GM18861 (cell line): ENCODE results near the gene CDC6.

Experiments
- ATAC-seq: cut with Tn5 transposase; IDR thresholded peaks from one replicate; pipeline ENCODE4 v1.9.1; 2021; ENCODE audit not compliant: unreplicated experiment

CDC6 gene

DNA sequence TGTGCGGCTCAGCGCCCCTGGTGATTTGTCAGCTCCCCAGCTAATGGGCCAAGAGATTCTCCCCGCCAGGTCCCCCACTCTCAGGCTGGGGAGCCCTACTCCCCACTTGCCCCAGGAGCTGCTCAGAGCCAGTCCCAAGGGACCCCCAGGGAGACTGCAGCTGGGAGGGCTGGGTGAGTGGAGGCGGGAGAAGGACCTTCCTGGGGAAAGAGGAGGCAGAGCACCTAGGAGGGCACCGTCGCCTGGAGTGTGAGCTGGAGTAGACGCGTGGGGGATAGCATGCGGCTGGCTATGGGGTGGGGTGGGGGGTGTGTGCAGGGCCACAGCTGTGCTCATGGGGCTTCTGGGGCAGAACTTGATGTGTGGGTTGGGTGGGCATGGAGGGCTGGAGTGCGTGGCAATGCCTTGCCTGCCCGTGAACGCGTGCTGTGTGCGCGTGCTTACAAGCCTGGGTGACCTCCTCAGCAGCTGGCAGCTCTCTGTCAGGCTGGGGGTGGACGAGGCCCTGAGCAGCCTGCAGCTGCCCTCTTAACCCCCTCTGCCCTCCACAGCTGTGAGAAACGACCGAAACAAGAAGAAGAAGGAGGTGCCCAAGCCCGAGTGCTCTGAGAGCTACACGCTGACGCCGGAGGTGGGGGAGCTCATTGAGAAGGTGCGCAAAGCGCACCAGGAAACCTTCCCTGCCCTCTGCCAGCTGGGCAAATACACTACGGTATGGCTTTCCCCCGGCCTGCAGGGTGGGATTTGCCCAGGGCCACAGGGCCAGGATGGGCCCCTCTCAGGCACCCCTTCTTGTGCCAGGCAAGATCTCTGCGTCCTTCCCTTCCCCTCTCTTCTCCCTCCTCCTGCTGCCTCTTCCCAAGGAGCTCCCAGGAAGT, 63.9 kb downstream of the CDC6 start:
- ATAC-seq, result no peak

DNA sequence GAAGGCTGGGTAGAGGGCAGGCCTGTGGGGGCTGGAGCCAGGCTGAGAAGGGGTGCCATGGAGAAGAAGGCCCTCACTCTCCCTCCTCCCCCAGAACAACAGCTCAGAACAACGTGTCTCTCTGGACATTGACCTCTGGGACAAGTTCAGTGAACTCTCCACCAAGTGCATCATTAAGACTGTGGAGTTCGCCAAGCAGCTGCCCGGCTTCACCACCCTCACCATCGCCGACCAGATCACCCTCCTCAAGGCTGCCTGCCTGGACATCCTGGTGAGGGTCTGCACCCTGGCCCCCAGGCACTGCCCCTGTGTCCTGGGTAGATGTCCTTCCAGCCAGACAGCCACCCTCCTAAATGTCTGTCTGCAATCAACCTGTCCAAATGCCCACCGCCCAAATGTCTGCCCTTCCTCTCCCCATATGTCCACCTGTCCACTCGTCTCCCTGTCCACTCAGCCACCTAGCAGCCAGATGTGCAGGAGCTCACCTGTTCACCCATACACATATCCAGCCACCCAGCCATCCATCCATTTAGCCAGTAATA, 64.6 kb downstream of the CDC6 start:
- no peak for ATAC-seq

DNA sequence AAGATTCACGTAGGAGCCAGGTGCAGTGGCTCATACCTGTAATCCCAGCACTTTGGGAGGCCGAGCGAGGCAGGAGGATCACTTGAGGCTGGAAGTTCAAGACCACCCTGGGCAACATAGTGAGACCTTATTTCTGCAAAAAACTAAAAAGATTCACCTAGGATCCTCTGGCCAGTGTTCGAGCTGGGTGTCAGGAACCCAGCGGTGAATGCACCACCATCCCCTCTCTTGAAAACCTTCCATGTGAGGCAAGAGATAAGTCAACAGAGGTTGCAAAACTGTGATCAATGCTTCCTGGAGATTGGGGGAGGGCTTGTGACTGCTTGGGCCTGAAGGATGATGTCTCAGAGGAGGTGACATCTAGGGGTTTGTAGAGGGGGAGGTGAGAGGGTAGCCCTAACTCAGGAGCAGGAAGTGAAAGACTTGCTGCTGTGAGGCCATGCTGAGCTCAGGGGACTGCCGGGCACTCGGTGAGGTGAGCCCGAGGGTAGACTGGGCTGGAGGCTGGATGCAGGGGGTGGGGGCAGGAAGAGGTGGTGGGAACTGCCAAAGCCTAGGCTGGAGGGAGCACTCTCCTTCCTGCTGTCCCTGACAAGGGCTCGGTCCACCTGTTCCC, 65.2 kb downstream of the CDC6 start:
- no peak for ATAC-seq
